ENCODE data around the gene GTF2A1. TPM values are rescaled to one million over a fixed set of nuclear protein-coding genes. Genes with fewer than 3 reads are reported as not detected.

GTF2A1 gene
- total RNA-seq, 1 experiment from 2014 or later: 31.3 TPM

GRCh38 chr14:81153187-81153586 lies 67.6 kb downstream of the GTF2A1 start:
- in situ Hi-C loops (cut with HindIII; ENCODE audit: low sequenced_read_pairs): no loop called here
- no peak for DNase-seq (ENCODE audit: low spot score)

- no peak for DNase-seq (ENCODE audit: low spot score)
- in situ Hi-C loops (cut with HindIII; ENCODE audit: low sequenced_read_pairs): no loop called here
These were observed 72.1 kb downstream of the GTF2A1 start for GRCh38 chr14:81148635-81149034.

GRCh38 chr14:81147140-81147897 lies 73.4 kb downstream of the GTF2A1 start:
- no peak for DNase-seq (ENCODE audit: low spot score)
- in situ Hi-C loops (cut with HindIII; ENCODE audit: low sequenced_read_pairs): no loop called here

DNA sequence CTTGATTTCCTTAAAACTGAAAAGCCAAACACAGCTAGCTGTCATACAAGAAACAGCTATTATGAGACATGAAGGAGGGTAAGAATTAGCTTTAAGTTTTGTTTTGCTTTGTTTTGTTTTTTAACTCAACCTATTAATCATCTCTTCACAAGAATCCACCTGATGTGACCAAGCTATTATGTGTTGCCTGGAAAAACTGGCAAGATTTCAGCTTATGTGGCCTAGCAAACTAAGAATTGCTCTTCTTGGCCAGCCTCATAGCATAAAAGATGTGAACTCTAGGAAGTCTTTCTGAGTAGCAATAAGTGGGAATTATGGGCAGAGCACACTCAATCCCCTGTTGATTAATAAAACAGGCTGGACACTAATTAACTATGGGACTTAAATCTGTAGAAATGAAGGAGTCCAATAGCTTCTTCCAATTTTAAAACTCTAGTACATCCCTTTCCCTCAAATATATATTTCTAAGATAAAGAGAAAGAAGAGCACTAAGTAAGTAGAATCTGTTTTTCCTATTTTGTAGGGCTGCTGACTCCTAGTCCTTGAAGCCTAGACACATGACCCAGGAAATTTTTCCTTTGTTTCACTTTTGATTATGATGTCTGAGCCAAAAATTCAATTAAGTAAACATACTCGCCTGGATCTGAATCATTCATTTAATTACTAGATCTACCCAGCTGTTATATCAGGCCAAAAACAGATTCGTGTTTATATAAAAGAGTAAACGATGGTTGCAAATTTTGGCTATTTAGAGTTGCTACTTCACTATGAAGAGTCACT lies 75.7 kb downstream of the GTF2A1 start:
- in situ Hi-C loops (cut with HindIII; ENCODE audit: low sequenced_read_pairs): no loop called here
- no peak for DNase-seq (ENCODE audit: low spot score)

- in situ Hi-C loops (cut with HindIII; ENCODE audit: low sequenced_read_pairs): no loop called here
- no peak for DNase-seq (ENCODE audit: low spot score)
These were observed 77.0 kb downstream of the GTF2A1 start for GRCh38 chr14:81143793-81144192.

GRCh38 chr14:81141426-81141825 lies 79.3 kb downstream of the GTF2A1 start:
- in situ Hi-C loops (cut with HindIII; ENCODE audit: low sequenced_read_pairs): no loop called here
- no peak for DNase-seq (ENCODE audit: low spot score)

DNA sequence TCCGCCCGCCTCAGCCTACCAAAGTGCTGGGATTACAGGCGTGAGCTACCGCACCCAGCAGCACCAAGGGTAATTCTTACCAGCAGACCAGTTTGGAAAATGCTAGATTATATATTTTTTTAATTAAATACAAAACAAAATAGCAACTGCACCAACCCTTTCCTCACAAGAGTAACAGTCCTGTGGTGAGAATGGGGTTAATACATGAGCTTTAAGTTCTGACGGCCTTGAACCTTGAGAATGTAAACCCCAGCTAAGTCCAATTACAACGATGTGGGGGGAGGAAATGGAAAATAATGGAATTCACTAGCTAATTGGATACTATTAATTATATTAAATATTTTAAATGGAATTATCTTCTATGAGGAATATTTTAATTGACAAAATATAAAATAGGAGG lies 82.3 kb downstream of the GTF2A1 start:
- in situ Hi-C loops (cut with HindIII; ENCODE audit: low sequenced_read_pairs): no loop called here
- DNase-seq (ENCODE audit: low spot score): no peak

GRCh38 chr14:81137316-81137715 lies 83.4 kb downstream of the GTF2A1 start:
- DNase-seq (ENCODE audit: low spot score): no peak
- in situ Hi-C loops (cut with HindIII; ENCODE audit: low sequenced_read_pairs): no loop called here

DNA sequence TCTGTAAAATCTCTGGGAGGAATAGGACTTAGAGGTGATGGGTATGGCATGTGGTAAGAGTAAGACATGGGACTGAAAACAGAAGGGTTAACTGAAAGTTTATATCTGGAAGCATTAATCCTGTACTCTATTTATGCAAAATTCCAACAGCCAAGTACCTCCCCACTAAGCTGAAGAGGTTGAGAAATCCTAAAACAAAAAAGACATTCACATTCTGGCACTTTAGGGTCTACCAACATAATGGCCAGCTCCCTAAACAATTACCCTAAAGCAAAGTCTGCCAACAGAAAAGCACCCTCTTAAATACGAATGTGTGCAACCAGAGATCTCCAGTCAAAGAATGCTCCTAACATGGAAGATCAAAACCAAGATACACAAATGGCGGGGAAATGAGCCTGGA lies 87.4 kb downstream of the GTF2A1 start:
- in situ Hi-C loops (cut with HindIII; ENCODE audit: low sequenced_read_pairs): no loop called here
- no peak for DNase-seq (ENCODE audit: low spot score)

GRCh38 chr14:81132468-81132867 lies 88.3 kb downstream of the GTF2A1 start:
- DNase-seq (ENCODE audit: low spot score): no peak
- in situ Hi-C loops (cut with HindIII; ENCODE audit: low sequenced_read_pairs): no loop called here

GRCh38 chr14:81129242-81129641 lies 91.5 kb downstream of the GTF2A1 start:
- in situ Hi-C loops (cut with HindIII; ENCODE audit: low sequenced_read_pairs): no loop called here

DNA sequence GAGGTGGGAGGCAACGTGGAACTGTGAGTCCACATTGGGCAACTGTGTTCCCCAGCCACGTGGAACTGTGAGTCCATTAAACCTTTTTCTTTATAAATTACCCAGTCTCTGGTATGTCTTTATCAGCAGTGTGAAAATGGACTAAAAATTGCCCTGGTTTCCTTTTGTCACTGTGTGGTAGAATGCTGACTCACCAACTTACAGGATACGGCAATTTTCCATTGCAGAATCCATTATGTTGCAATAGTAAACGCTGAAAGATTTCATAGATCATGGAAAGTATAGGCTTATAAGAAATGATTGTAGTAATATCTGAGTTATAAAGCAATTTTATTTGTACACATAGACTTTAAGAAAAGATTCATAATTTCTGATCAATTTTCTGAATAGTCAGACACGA lies 93.0 kb downstream of the GTF2A1 start:
- no peak for DNase-seq (ENCODE audit: low spot score)
- in situ Hi-C loops (cut with HindIII; ENCODE audit: low sequenced_read_pairs): no loop called here

More at GRCh38 chr14:81129242-81129641, 91.5 kb downstream of the GTF2A1 start:
- DNase-seq (ENCODE audit: low spot score): no peak

DNA sequence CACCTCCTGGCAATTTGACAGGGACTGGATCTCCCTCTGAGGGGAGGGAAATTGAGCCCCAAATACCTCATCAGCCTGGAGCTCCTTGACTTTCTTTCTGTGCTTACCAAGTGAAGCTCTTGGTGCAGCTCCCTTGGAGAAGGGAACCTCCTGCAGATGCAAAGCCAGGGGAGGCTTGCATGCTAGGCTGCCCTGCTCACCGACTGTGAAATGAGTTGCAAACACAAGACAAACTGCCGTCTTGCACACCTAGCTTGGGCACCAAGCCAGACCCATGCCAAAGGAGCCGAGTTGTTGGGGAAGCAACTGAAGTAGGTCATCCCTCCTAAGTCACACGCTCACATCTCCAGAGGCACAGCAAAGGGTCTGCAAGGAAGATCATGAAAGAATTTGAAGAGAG lies 95.2 kb downstream of the GTF2A1 start:
- DNase-seq (ENCODE audit: low spot score): no peak
- in situ Hi-C loops (cut with HindIII; ENCODE audit: low sequenced_read_pairs): no loop called here

Other genes starting within 250 kb of the GTF2A1 start
- 0.10 TPM in 1 of 2 replicates, not detected in the other for gene STON2, start 179.4 kb upstream of the GTF2A1 start, total RNA-seq (2014; rRNA removed; shearing (Covaris generic))